Activated T-helper 1 cell treated with anti-CD3 and anti-CD28 coated beads, Interleukin-12 subunit alpha, Interleukin-12 subunit beta, Interleukin-2, Interleukin-4 antibody, amounts not matched to agents 30 ng/mL and 10 ng/mL and 1 ng/mL, durations not matched to agents 14 hours and 24 hours and 36 hours (primary cell): ENCODE data around the gene TGM2. TPM values are rescaled to one million over a fixed set of nuclear protein-coding genes. Genes with fewer than 3 reads are reported as not detected.

Experiments
- DNase-seq: peaks from one replicate; pipeline ENCODE4 v3.0.0; 2021; ENCODE audit warnings: low spot score
- H3K27ac Mint-ChIP-seq: one replicate; pipeline ENCODE4 v1.8.0; 2021; ENCODE audit warnings: mild to moderate bottlenecking, mixed read lengths
- H3K27me3 Mint-ChIP-seq: one replicate; pipeline ENCODE4 v1.8.0; 2022; ENCODE audit warnings: mild to moderate bottlenecking, moderate library complexity, mixed read lengths; ENCODE audit not compliant: insufficient read depth
- H3K36me3 Mint-ChIP-seq: one replicate; pipeline ENCODE4 v1.8.0; 2021; ENCODE audit warnings: low read depth, mixed read lengths
- H3K4me1 Mint-ChIP-seq: one replicate; pipeline ENCODE4 v1.8.0; 2021; ENCODE audit warnings: low read depth, mixed read lengths
- H3K4me3 Mint-ChIP-seq: one replicate; pipeline ENCODE4 v1.8.0; 2021; ENCODE audit warnings: mild to moderate bottlenecking, moderate library complexity, mixed read lengths
- H3K9me3 Mint-ChIP-seq: one replicate; pipeline ENCODE4 v1.8.0; 2021; ENCODE audit warnings: mixed read lengths
- intact Hi-C: fragments of 100-400 bp; cut with micrococcal nuclease; formaldehyde crosslinking; loops from one replicate; pipeline ENCODE4 v1.15.1; 2024
- total RNA-seq: library from RNA; stranded (reverse); gene quantifications from 2 replicates; pipeline ENCODE4 v1.2.3, GENCODE V29; 2022

The TGM2 gene
- total RNA-seq, 1 donor from 2014 or later, result not detected

- Mint-ChIP-seq H3K4me3 (peak overlapping the region; percentile 41), H3K27me3 (peaks cover 2% of the 10 kb centered on the region), H3K36me3 (no peaks in the 10 kb centered on the region), H3K4me1 (peaks cover 12% of the 10 kb centered on the region), H3K9me3 (no peaks in the 10 kb centered on the region), H3K27ac (peak overlapping the region; percentile 70)
- DNase-seq, result no peak
- intact Hi-C loops, result no loop called here
These were observed 42.0 kb downstream of the TGM2 start for GRCh38 chr20:38123021-38123587.

- no peak for DNase-seq
- H3K4me3 Mint-ChIP-seq, result no peak overlapping the region
- H3K27me3 Mint-ChIP-seq, result peaks cover 4% of the 10 kb centered on the region
- no peaks in the 10 kb centered on the region for H3K36me3 Mint-ChIP-seq
- peaks cover 12% of the 10 kb centered on the region for H3K4me1 Mint-ChIP-seq
- no peak overlapping the region for H3K27ac Mint-ChIP-seq
- no peaks in the 10 kb centered on the region for H3K9me3 Mint-ChIP-seq
- intact Hi-C loops, result no loop called here
These were observed 43.3 kb downstream of the TGM2 start for GRCh38 chr20:38121741-38122140.

- intact Hi-C loops, result no loop called here
- DNase-seq, result no peak
- H3K27me3 Mint-ChIP-seq, result peaks cover 4% of the 10 kb centered on the region
- H3K9me3 Mint-ChIP-seq, result no peaks in the 10 kb centered on the region
- H3K27ac Mint-ChIP-seq, result no peak overlapping the region
- no peaks in the 10 kb centered on the region for H3K36me3 Mint-ChIP-seq
- H3K4me3 Mint-ChIP-seq, result no peak overlapping the region
- H3K4me1 Mint-ChIP-seq, result peaks cover 12% of the 10 kb centered on the region
These were observed 44.5 kb downstream of the TGM2 start for GRCh38 chr20:38120625-38120988.

GRCh38 chr20:38119446-38119845 lies 45.6 kb downstream of the TGM2 start:
- Mint-ChIP-seq H3K27ac (no peak overlapping the region), H3K27me3 (peaks cover 4% of the 10 kb centered on the region), H3K36me3 (no peaks in the 10 kb centered on the region), H3K9me3 (no peaks in the 10 kb centered on the region), H3K4me1 (peaks cover 12% of the 10 kb centered on the region), H3K4me3 (no peak overlapping the region)
- intact Hi-C loops, result no loop called here
- DNase-seq, result no peak

GRCh38 chr20:38117635-38118034 lies 47.4 kb downstream of the TGM2 start:
- no peak overlapping the region for H3K27ac Mint-ChIP-seq
- H3K4me3 Mint-ChIP-seq, result no peak overlapping the region
- no peaks in the 10 kb centered on the region for H3K36me3 Mint-ChIP-seq
- H3K27me3 Mint-ChIP-seq, result peaks cover 6% of the 10 kb centered on the region
- H3K4me1 Mint-ChIP-seq, result peaks cover 14% of the 10 kb centered on the region
- no peak for DNase-seq
- intact Hi-C loops, result no loop called here
- no peaks in the 10 kb centered on the region for H3K9me3 Mint-ChIP-seq

GRCh38 chr20:38117205-38117604 lies 47.9 kb downstream of the TGM2 start:
- Mint-ChIP-seq H3K4me1 (peaks cover 11% of the 10 kb centered on the region), H3K36me3 (no peaks in the 10 kb centered on the region), H3K27me3 (peaks cover 6% of the 10 kb centered on the region), H3K27ac (no peak overlapping the region), H3K9me3 (no peaks in the 10 kb centered on the region), H3K4me3 (no peak overlapping the region)
- DNase-seq, result no peak
- intact Hi-C loops, result no loop called here

- no peaks in the 10 kb centered on the region for H3K36me3 Mint-ChIP-seq
- peaks cover 6% of the 10 kb centered on the region for H3K27me3 Mint-ChIP-seq
- peaks cover 11% of the 10 kb centered on the region for H3K4me1 Mint-ChIP-seq
- intact Hi-C loops, result no loop called here
- H3K27ac Mint-ChIP-seq, result no peak overlapping the region
- DNase-seq, result no peak
- H3K4me3 Mint-ChIP-seq, result no peak overlapping the region
- no peaks in the 10 kb centered on the region for H3K9me3 Mint-ChIP-seq
These were observed 48.5 kb downstream of the TGM2 start for GRCh38 chr20:38116409-38117165.

GRCh38 chr20:38115896-38116295 lies 49.2 kb downstream of the TGM2 start:
- H3K27me3 Mint-ChIP-seq, result peaks cover 6% of the 10 kb centered on the region
- H3K4me1 Mint-ChIP-seq, result peaks cover 11% of the 10 kb centered on the region
- no peak overlapping the region for H3K27ac Mint-ChIP-seq
- H3K4me3 Mint-ChIP-seq, result no peak overlapping the region
- no peaks in the 10 kb centered on the region for H3K36me3 Mint-ChIP-seq
- intact Hi-C loops, result no loop called here
- no peaks in the 10 kb centered on the region for H3K9me3 Mint-ChIP-seq
- DNase-seq, result no peak

GRCh38 chr20:38115205-38115604 lies 49.9 kb downstream of the TGM2 start:
- H3K4me3 Mint-ChIP-seq, result no peak overlapping the region
- H3K4me1 Mint-ChIP-seq, result peaks cover 11% of the 10 kb centered on the region
- H3K9me3 Mint-ChIP-seq, result no peaks in the 10 kb centered on the region
- no peak for DNase-seq
- H3K36me3 Mint-ChIP-seq, result no peaks in the 10 kb centered on the region
- no peak overlapping the region for H3K27ac Mint-ChIP-seq
- intact Hi-C loops, result no loop called here
- peaks cover 6% of the 10 kb centered on the region for H3K27me3 Mint-ChIP-seq

GRCh38 chr20:38114353-38114791 lies 50.7 kb downstream of the TGM2 start:
- intact Hi-C loops, result no loop called here
- Mint-ChIP-seq H3K4me3 (no peak overlapping the region), H3K4me1 (peaks cover 11% of the 10 kb centered on the region), H3K27me3 (peaks cover 6% of the 10 kb centered on the region), H3K9me3 (no peaks in the 10 kb centered on the region), H3K27ac (no peak overlapping the region), H3K36me3 (no peaks in the 10 kb centered on the region)
- no peak for DNase-seq

- Mint-ChIP-seq H3K4me3 (no peak overlapping the region), H3K27me3 (peaks cover 6% of the 10 kb centered on the region), H3K36me3 (no peaks in the 10 kb centered on the region), H3K4me1 (peaks cover 11% of the 10 kb centered on the region), H3K9me3 (no peaks in the 10 kb centered on the region), H3K27ac (no peak overlapping the region)
- intact Hi-C loops, result loop anchor here (1.0 kb wide), 2 partner anchors 52 to 109 kb away; partner anchors contain the start of gene TGM2
- no peak for DNase-seq
These were observed 51.4 kb downstream of the TGM2 start for GRCh38 chr20:38113401-38114325.

GRCh38 chr20:38112930-38113294 lies 52.2 kb downstream of the TGM2 start:
- Mint-ChIP-seq H3K4me3 (no peak overlapping the region), H3K9me3 (no peaks in the 10 kb centered on the region), H3K27me3 (peaks cover 2% of the 10 kb centered on the region), H3K4me1 (peaks cover 11% of the 10 kb centered on the region), H3K27ac (no peak overlapping the region), H3K36me3 (no peaks in the 10 kb centered on the region)
- DNase-seq, result no peak
- intact Hi-C loops, result loop anchor here (1.0 kb wide), 2 partner anchors 52 to 109 kb away; partner anchors contain the start of gene TGM2
